H9 (cell line): ENCODE measurements around the gene LYRM7. TPM values are rescaled to one million over a fixed set of nuclear protein-coding genes. Genes with fewer than 3 reads are reported as not detected.

Experiments used
- DNase-seq: peaks from one replicate; pipeline ENCODE4 v3.0.0-alpha.2; 2017
- H2AFZ ChIP-seq: one replicate; pipeline ENCODE4 v1.6.1; 2013; ENCODE audit warnings: mild to moderate bottlenecking, low read length, control low read depth, moderate library complexity
- H2AK5ac ChIP-seq: 2 replicates; pipeline ENCODE4 v1.6.1; 2013; ENCODE audit warnings: low read length, control low read depth, mixed read lengths; ENCODE audit not compliant: insufficient read length
- H2BK120ac ChIP-seq: one replicate; pipeline ENCODE4 v1.6.1; 2013; ENCODE audit warnings: low read depth, mild to moderate bottlenecking, low read length, control low read depth, inconsistent platforms; ENCODE audit not compliant: poor library complexity, severe bottlenecking
- H2BK12ac ChIP-seq: 2 replicates; pipeline ENCODE4 v1.6.1; 2013; ENCODE audit warnings: low read length, control low read depth, mixed read lengths, low read depth; ENCODE audit not compliant: insufficient read length
- H2BK15ac ChIP-seq: 2 replicates; pipeline ENCODE4 v1.6.1; 2013; ENCODE audit warnings: low read depth, low read length, control low read depth
- H2BK20ac ChIP-seq: one replicate; pipeline ENCODE4 v1.6.1; 2013; ENCODE audit warnings: low read depth, mild to moderate bottlenecking, low read length, control low read depth, inconsistent platforms; ENCODE audit not compliant: poor library complexity, severe bottlenecking
- H2BK5ac ChIP-seq: 2 replicates; pipeline ENCODE4 v1.6.1; 2013; ENCODE audit warnings: low read length, control low read depth, mixed read lengths; ENCODE audit not compliant: insufficient read length
- H3K14ac ChIP-seq: 2 replicates; pipeline ENCODE4 v1.6.1; 2013; ENCODE audit warnings: low read length, control low read depth; ENCODE audit not compliant: insufficient read depth
- H3K18ac ChIP-seq: 2 replicates; pipeline ENCODE4 v1.6.1; 2013; ENCODE audit warnings: low read depth, mild to moderate bottlenecking, mixed read lengths, low read length, control low read depth; ENCODE audit not compliant: insufficient read length
- H3K23ac ChIP-seq: 2 replicates; pipeline ENCODE4 v1.6.1; 2013; ENCODE audit warnings: low read length, control low read depth, mixed read lengths, low read depth; ENCODE audit not compliant: insufficient read length
- H3K23me2 ChIP-seq: 2 replicates; pipeline ENCODE4 v1.6.1; 2013; ENCODE audit warnings: low read depth, mild to moderate bottlenecking, mixed read lengths, low read length, control low read depth; ENCODE audit not compliant: insufficient read length, poor library complexity, severe bottlenecking
- H3K27ac ChIP-seq: 2 replicates; pipeline ENCODE4 v1.5.1; 2013; ENCODE audit warnings: low read length, control low read depth, mixed read lengths, low read depth; ENCODE audit not compliant: insufficient read length
- H3K27me3 ChIP-seq: 2 replicates; pipeline ENCODE4 v1.6.1; 2013; ENCODE audit warnings: low read length, control low read depth, inconsistent platforms; ENCODE audit not compliant: insufficient read depth
- H3K4ac ChIP-seq: 2 replicates; pipeline ENCODE4 v1.6.1; 2013; ENCODE audit warnings: low read depth, mild to moderate bottlenecking, control low read depth, inconsistent platforms, low read length, moderate library complexity
- H3K4me1 ChIP-seq: 2 replicates; pipeline ENCODE4 v1.6.1; 2013; ENCODE audit warnings: low read length, control low read depth, inconsistent platforms; ENCODE audit not compliant: insufficient read depth
- H3K4me2 ChIP-seq: 2 replicates; pipeline ENCODE4 v1.6.1; 2013; ENCODE audit warnings: low read length, control low read depth, mixed read lengths; ENCODE audit not compliant: insufficient read length, insufficient read depth
- H3K56ac ChIP-seq: 2 replicates; pipeline ENCODE4 v1.6.1; 2013; ENCODE audit warnings: low read depth, mild to moderate bottlenecking, mixed read lengths, low read length, control low read depth; ENCODE audit not compliant: insufficient read length
- H3K79me1 ChIP-seq: 2 replicates; pipeline ENCODE4 v1.6.1; 2013; ENCODE audit warnings: low read depth, mild to moderate bottlenecking, moderate library complexity, low read length, control low read depth, inconsistent platforms; ENCODE audit not compliant: insufficient read depth, poor library complexity, severe bottlenecking
- H3K79me2 ChIP-seq: 2 replicates; pipeline ENCODE4 v1.6.1; 2013; ENCODE audit warnings: low read length, control low read depth, inconsistent platforms; ENCODE audit not compliant: insufficient read depth
- H3K9ac ChIP-seq: 2 replicates; pipeline ENCODE4 v1.6.1; 2013; ENCODE audit warnings: low read length, control low read depth, mixed read lengths; ENCODE audit not compliant: insufficient read length; ENCODE audit errors: extremely low read depth
- H3K9me3 ChIP-seq: one replicate; pipeline ENCODE4 v1.6.1; 2013; ENCODE audit warnings: low read depth, low read length, inconsistent platforms; ENCODE audit not compliant: control insufficient read depth
- H3T11ph ChIP-seq: one replicate; pipeline ENCODE4 v1.6.1; 2013; ENCODE audit warnings: mild to moderate bottlenecking, low read length, control low read depth, inconsistent platforms
- H4K20me1 ChIP-seq: one replicate; pipeline ENCODE4 v1.6.1; 2013; ENCODE audit not compliant: control insufficient read depth, insufficient read length, insufficient read depth
- H4K5ac ChIP-seq: 2 replicates; pipeline ENCODE4 v1.6.1; 2013; ENCODE audit warnings: low read depth, mild to moderate bottlenecking, mixed read lengths, low read length, control low read depth; ENCODE audit not compliant: insufficient read length
- H4K8ac ChIP-seq: replicated peaks from 2 replicates; pipeline ENCODE4 v1.6.1; 2013; ENCODE audit warnings: low read length, control low read depth, mixed read lengths, low read depth; ENCODE audit not compliant: insufficient read length
- H4K91ac ChIP-seq: 2 replicates; pipeline ENCODE4 v1.6.1; 2013; ENCODE audit warnings: low read depth, mild to moderate bottlenecking, moderate library complexity, mixed read lengths, low read length, control low read depth; ENCODE audit not compliant: insufficient read length
- H3K27ac Mint-ChIP-seq, 3 experiments: 2 replicates in 2 of 3; 3 replicates in 1 of 3; pipeline ENCODE4 v1.8.0; 2020 to 2021; ENCODE audit warnings: mixed read lengths in 3 of 3, mild to moderate bottlenecking in 1 of 3, moderate library complexity in 1 of 3
- H3K27me3 Mint-ChIP-seq: 2 replicates; pipeline ENCODE4 v1.8.0; 2021; ENCODE audit warnings: low read depth, mild to moderate bottlenecking, moderate library complexity, mixed read lengths
- H3K36me3 Mint-ChIP-seq, 3 experiments: 2 replicates in 2 of 3; 3 replicates in 1 of 3; pipeline ENCODE4 v1.8.0; 2020 to 2021; ENCODE audit warnings: low read depth in 3 of 3, mixed read lengths in 3 of 3; ENCODE audit not compliant: insufficient read depth in 1 of 3
- H3K4me1 Mint-ChIP-seq, 2 experiments: 2 replicates each; pipeline ENCODE4 v1.8.0; 2020; ENCODE audit warnings: mixed read lengths in 2 of 2
- H3K4me3 Mint-ChIP-seq, 2 experiments: 2 replicates in 1 of 2; 3 replicates in 1 of 2; pipeline ENCODE4 v1.8.0; 2020 to 2021; ENCODE audit warnings: mild to moderate bottlenecking in 2 of 2, mixed read lengths in 2 of 2, moderate library complexity in 1 of 2
- H3K9me3 Mint-ChIP-seq, 2 experiments: 2 replicates in 1 of 2; 3 replicates in 1 of 2; pipeline ENCODE4 v1.8.0; 2020; ENCODE audit warnings: mild to moderate bottlenecking in 2 of 2, mixed read lengths in 2 of 2, moderate library complexity in 1 of 2
- WGBS: extraction: QIAGEN DNeasy Blood & Tissue Kit; methylation state at CpG from one replicate; pipeline ENCODE4 v1.1.7; 2013; ENCODE audit warnings: missing lambda C conversion rate, low lambda C conversion rate, mixed read lengths; ENCODE audit not compliant: insufficient read length; ENCODE audit errors: extremely low coverage; 5-methylcytosine and 5-hydroxymethylcytosine counted together
- total RNA-seq: library from RNA; stranded (reverse); gene quantifications from 2 replicates; pipeline ENCODE4 v1.2.1, GENCODE V29; 2021
- TF ChIP-seq, protein P1 (sequence below): fragments of 200-600 bp; sonication (generic); conservative IDR thresholded peaks from 3 replicates; pipeline ENCODE4 v1.8.0; 2021; ENCODE audit warnings: antibody characterized with exemption, mild to moderate bottlenecking

LYRM7 gene
- total RNA-seq, 1 experiment from 2014 or later = 7.0 TPM

DNA sequence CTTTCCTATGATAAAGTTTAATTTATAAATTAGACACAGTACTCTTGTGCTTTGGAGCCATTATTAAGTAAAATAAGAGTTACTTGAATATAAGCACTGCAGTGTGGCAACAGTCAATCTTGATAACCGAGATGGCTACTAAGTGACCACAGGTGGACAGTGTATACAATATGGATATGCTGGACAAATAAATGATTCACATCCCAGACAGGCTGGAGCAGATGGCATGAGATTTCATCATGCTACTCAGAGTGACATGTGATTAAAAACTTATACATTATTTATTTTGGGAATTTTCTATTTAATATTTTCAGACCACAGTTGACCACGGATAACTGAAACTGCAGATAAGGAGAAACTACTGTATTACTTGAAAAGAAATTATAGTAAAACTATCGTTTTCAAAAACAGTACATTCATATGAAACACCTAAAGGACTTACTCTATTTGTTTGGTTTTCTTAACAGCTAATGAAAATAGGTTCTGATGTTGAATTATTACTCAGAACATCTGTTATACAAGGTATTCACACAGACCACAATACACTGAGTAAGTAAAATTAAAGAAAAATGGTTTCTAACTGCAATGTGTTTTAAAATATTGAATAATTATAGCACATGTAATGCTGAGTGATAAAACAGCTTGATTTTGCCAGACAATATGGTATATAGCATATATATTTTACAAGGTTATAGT lies 16.0 kb downstream of the LYRM7 start:
- Histone ChIP-seq H2AK5ac (no peak overlapping the region), H2BK20ac (no peak overlapping the region), H2BK12ac (no peak overlapping the region), H4K20me1 (no peaks in the 10 kb centered on the region), H3K9me3 (no peaks in the 10 kb centered on the region), H3K27ac (no peak overlapping the region), H3K23me2 (no peaks in the 10 kb centered on the region), H3K79me1 (no peaks in the 10 kb centered on the region), H2BK120ac (no peak overlapping the region), H3K14ac (no peak overlapping the region), H3K18ac (no peak overlapping the region), H4K8ac (no peak overlapping the region), H3T11ph (no peak overlapping the region), H3K56ac (no peak overlapping the region), H2AFZ (no peak overlapping the region), H3K79me2 (no peaks in the 10 kb centered on the region), H3K4ac (no peak overlapping the region), H4K91ac (no peak overlapping the region), H3K27me3 (no peaks in the 10 kb centered on the region), H3K4me2 (no peak overlapping the region), H4K5ac (no peak overlapping the region), H3K9ac (no peak overlapping the region), H2BK15ac (no peak overlapping the region), H3K23ac (no peak overlapping the region), H2BK5ac (no peak overlapping the region), H3K4me1 (no peaks in the 10 kb centered on the region)
- H3K36me3 Mint-ChIP-seq = peaks cover 0 to 5% (median 3%) of the 10 kb centered on the region in 3 experiments; a peak in 3 of 7 replicates
- H3K4me1 Mint-ChIP-seq = no peaks in the 10 kb centered on the region
- WGBS = no CpG with 5 or more reads among the region's 3 CpGs
- TF ChIP-seq, protein P1, sequence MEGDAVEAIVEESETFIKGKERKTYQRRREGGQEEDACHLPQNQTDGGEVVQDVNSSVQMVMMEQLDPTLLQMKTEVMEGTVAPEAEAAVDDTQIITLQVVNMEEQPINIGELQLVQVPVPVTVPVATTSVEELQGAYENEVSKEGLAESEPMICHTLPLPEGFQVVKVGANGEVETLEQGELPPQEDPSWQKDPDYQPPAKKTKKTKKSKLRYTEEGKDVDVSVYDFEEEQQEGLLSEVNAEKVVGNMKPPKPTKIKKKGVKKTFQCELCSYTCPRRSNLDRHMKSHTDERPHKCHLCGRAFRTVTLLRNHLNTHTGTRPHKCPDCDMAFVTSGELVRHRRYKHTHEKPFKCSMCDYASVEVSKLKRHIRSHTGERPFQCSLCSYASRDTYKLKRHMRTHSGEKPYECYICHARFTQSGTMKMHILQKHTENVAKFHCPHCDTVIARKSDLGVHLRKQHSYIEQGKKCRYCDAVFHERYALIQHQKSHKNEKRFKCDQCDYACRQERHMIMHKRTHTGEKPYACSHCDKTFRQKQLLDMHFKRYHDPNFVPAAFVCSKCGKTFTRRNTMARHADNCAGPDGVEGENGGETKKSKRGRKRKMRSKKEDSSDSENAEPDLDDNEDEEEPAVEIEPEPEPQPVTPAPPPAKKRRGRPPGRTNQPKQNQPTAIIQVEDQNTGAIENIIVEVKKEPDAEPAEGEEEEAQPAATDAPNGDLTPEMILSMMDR = no peak
- no peaks in the 10 kb centered on the region for H3K27me3 Mint-ChIP-seq
- H3K4me3 Mint-ChIP-seq = no peak overlapping the region
- DNase-seq = no peak
- no peaks in the 10 kb centered on the region for H3K9me3 Mint-ChIP-seq
- H3K27ac Mint-ChIP-seq = no peak overlapping the region
